ENCODE measurements around the gene SLCO4A1. TPM values are rescaled to one million over a fixed set of nuclear protein-coding genes. Genes with fewer than 3 reads are reported as not detected.

The SLCO4A1 gene
- total RNA-seq, 1 donor from 2014 or later: 1.4 TPM

DNA sequence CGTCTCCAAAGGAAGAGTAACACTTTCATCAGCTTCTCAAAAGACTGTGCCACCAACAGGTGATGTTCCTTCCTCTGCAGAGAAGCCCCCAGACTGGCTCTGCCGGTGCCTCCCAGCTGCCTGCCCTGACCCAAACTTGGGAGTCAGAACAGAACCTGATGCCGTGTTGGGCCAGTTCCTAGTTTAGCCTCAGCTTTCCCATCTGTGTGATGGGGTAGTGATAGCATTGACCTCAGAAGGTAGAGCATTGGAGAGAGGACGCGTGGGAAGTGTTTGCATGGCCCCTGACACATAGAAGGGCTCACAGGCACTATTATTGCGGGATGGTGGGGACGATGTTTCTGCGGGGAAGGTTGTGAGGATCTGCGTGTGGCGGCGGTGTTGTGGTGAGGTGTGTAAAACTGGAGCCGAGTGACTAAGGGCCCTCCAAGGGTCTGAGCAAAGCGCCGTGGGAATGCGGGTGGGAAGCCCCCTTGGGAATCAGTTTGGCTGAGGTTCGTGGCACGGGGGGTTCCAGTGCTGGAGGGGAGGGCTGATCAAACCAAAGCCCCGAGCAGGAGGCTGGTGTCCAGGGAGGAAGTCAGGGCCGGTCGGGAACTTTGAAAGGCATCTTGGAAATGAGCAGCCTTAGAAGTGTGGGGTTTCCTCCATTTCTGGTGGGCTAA is 68.0 kb downstream of the SLCO4A1 start:
- Mint-ChIP-seq H3K27me3 (ENCODE audit: unreplicated experiment) (peaks cover 17% of the 10 kb centered on the region), H3K27ac (ENCODE audit: unreplicated experiment) (no peak overlapping the region), H3K4me1 (ENCODE audit: unreplicated experiment) (no peaks in the 10 kb centered on the region), H3K36me3 (ENCODE audit: low read depth, unreplicated experiment) (peaks cover 3% of the 10 kb centered on the region), H3K4me3 (ENCODE audit: unreplicated experiment) (no peak overlapping the region), H3K9me3 (ENCODE audit: unreplicated experiment) (no peaks in the 10 kb centered on the region)
- TF ChIP-seq, protein P1, sequence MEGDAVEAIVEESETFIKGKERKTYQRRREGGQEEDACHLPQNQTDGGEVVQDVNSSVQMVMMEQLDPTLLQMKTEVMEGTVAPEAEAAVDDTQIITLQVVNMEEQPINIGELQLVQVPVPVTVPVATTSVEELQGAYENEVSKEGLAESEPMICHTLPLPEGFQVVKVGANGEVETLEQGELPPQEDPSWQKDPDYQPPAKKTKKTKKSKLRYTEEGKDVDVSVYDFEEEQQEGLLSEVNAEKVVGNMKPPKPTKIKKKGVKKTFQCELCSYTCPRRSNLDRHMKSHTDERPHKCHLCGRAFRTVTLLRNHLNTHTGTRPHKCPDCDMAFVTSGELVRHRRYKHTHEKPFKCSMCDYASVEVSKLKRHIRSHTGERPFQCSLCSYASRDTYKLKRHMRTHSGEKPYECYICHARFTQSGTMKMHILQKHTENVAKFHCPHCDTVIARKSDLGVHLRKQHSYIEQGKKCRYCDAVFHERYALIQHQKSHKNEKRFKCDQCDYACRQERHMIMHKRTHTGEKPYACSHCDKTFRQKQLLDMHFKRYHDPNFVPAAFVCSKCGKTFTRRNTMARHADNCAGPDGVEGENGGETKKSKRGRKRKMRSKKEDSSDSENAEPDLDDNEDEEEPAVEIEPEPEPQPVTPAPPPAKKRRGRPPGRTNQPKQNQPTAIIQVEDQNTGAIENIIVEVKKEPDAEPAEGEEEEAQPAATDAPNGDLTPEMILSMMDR (IDR thresholded peaks at IDR 0.05; ENCODE audit: unreplicated experiment): no peak
- DNase-seq (ENCODE audit: low spot score): no peak

DNA sequence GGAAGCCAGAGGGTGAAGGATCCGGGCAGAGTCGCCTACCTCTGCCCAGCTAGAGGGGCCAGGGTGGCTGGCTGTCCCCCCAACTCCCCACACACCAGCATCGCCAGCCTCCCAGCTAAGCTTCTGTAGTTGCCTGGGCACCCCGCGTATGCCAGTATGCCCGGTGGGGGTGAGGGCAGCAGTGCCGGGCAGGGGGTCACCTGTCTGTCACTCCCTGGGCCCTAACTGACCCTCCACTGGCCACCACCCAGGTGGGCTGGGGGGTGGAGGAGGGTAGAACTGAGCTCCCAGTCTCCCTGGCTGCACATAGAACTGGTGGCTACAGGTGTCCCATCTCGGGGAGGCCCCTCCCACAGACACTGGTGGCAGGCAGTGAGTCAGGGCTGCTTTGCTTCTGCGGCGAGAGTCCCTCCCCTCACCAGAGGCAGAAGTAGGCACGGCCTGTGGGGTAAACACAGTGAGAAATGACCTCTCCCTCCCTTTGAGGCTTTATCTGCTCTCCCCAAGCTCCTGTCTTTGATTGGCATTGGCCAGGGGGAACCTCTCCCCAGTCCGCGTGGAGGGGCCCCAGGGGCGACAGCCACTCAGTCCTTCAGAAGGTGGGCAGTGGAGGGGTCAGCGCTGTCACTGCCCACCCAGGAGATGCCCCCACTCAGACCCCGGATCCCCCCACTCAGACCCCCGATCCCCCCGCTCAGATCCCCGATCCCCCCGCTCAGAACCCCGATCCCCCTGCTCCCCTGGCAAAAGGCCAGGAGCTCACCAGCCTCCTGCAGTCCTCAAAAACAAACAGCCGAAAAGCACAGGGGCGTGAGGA is 68.8 kb downstream of the SLCO4A1 start:
- H3K4me3 Mint-ChIP-seq (ENCODE audit: unreplicated experiment): no peak overlapping the region
- peaks cover 3% of the 10 kb centered on the region for H3K36me3 Mint-ChIP-seq (ENCODE audit: low read depth, unreplicated experiment)
- H3K27ac Mint-ChIP-seq (ENCODE audit: unreplicated experiment): no peak overlapping the region
- DNase-seq (ENCODE audit: low spot score): no peak
- H3K4me1 Mint-ChIP-seq (ENCODE audit: unreplicated experiment): no peaks in the 10 kb centered on the region
- no peaks in the 10 kb centered on the region for H3K9me3 Mint-ChIP-seq (ENCODE audit: unreplicated experiment)
- TF ChIP-seq, protein P1 (IDR thresholded peaks at IDR 0.05; ENCODE audit: unreplicated experiment): no peak
- H3K27me3 Mint-ChIP-seq (ENCODE audit: unreplicated experiment): peaks cover 17% of the 10 kb centered on the region

DNA sequence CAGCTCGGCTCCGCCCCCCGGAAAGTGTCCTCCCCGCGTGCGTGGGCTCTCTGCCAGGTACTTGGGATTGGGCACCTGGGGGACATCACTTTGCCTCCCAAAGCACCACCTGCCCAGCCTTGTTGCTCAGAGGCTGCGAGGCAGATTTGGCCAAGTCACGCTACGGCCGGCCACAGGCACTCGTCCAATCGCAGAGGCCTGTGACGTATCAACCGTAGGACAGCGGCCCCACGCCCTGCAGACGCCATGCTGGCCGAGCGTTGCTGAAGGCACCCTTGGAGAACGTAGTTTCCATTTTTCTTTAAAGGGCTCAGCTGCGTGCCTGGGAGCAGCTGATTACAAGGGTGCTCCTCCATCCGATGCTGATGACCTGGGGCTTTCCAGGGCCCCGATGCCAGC is 69.4 kb downstream of the SLCO4A1 start:
- DNase-seq (ENCODE audit: low spot score): no peak
- no peak overlapping the region for H3K4me3 Mint-ChIP-seq (ENCODE audit: unreplicated experiment)
- H3K27me3 Mint-ChIP-seq (ENCODE audit: unreplicated experiment): peaks cover 17% of the 10 kb centered on the region
- H3K36me3 Mint-ChIP-seq (ENCODE audit: low read depth, unreplicated experiment): peaks cover 3% of the 10 kb centered on the region
- H3K9me3 Mint-ChIP-seq (ENCODE audit: unreplicated experiment): no peaks in the 10 kb centered on the region
- H3K4me1 Mint-ChIP-seq (ENCODE audit: unreplicated experiment): no peaks in the 10 kb centered on the region
- no peak overlapping the region for H3K27ac Mint-ChIP-seq (ENCODE audit: unreplicated experiment)
- TF ChIP-seq, protein P1 (IDR thresholded peaks at IDR 0.05; ENCODE audit: unreplicated experiment): no peak

DNA sequence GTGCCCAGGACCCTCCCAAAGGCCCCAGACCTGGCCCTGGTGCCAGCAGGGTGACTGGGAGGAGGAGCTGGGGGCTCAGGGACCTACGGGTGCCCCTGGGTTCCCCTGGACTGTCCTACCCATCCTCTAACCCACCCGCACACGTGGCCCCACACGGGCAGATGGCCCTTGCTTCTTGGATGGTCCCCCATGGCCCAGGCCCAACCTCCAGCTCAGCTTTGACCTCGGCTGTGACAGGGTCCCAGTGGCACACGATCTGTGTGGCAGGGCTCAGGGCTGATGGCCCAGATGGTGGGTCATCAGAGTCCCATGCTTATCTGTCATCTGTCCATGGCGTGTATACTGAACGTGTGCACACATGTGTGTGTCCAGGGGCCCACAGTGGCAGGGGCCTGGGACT is 70.3 kb downstream of the SLCO4A1 start:
- Mint-ChIP-seq H3K36me3 (ENCODE audit: low read depth, unreplicated experiment) (peaks cover 3% of the 10 kb centered on the region), H3K27me3 (ENCODE audit: unreplicated experiment) (peaks cover 17% of the 10 kb centered on the region), H3K4me1 (ENCODE audit: unreplicated experiment) (no peaks in the 10 kb centered on the region), H3K27ac (ENCODE audit: unreplicated experiment) (no peak overlapping the region), H3K4me3 (ENCODE audit: unreplicated experiment) (no peak overlapping the region), H3K9me3 (ENCODE audit: unreplicated experiment) (no peaks in the 10 kb centered on the region)
- TF ChIP-seq, protein P1 (IDR thresholded peaks at IDR 0.05; ENCODE audit: unreplicated experiment): no peak
- DNase-seq (ENCODE audit: low spot score): no peak

DNA sequence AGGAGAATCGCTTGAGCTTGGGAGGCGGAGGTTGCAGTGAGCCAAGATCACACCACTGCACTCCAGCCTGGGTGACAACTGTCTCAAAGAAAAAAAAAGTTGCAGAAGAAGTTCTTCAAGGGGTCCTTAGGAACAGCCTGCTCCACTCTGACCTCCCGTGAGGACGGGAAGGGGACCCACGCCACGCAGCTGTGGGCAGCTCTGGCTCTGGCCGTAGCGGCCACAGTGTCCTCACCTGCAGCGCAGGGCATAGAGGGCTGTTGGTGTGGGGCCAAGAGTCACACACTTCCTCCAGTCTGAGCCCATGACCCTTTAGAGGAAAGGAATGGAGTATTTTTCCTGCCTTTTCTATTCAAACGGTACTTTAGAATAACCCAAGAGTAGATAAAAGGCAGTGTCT is 71.7 kb downstream of the SLCO4A1 start:
- H3K9me3 Mint-ChIP-seq (ENCODE audit: unreplicated experiment): no peaks in the 10 kb centered on the region
- no peak overlapping the region for H3K27ac Mint-ChIP-seq (ENCODE audit: unreplicated experiment)

More for the DNA sequence above, 71.7 kb downstream of the SLCO4A1 start:
- H3K4me3 Mint-ChIP-seq (ENCODE audit: unreplicated experiment): peak overlapping the region; percentile 19
- H3K4me1 Mint-ChIP-seq (ENCODE audit: unreplicated experiment): no peaks in the 10 kb centered on the region
- TF ChIP-seq, protein P1 (IDR thresholded peaks at IDR 0.05; ENCODE audit: unreplicated experiment): no peak
- DNase-seq (ENCODE audit: low spot score): no peak
- H3K36me3 Mint-ChIP-seq (ENCODE audit: low read depth, unreplicated experiment): peaks cover 3% of the 10 kb centered on the region
- peaks cover 13% of the 10 kb centered on the region for H3K27me3 Mint-ChIP-seq (ENCODE audit: unreplicated experiment)

Measured in endothelial cell (in vitro differentiated cells).